H1 (cell line): ENCODE measurements around the gene HSF2. TPM values are rescaled to one million over a fixed set of nuclear protein-coding genes. Genes with fewer than 3 reads are reported as not detected.

ENCODE experiments used
- CBX8 ChIP-seq: fragments of 300-800, 300-1000 bp; sonication (generic); IDR thresholded peaks from 2 replicates; pipeline ENCODE4 v1.7.1; 2016; ENCODE audit warnings: low read depth, low read length, borderline replicate concordance
- CHD2 ChIP-seq: IDR thresholded peaks from 2 replicates; pipeline ENCODE4 v1.6.1; 2012; ENCODE audit warnings: low read length, improper control_type of control experiment
- HDAC2 ChIP-seq, 2 experiments: fragments of 300-600 bp in 1 of 2; sonication (generic) in 1 of 2; IDR thresholded peaks; 2 replicates each; pipeline ENCODE4 v1.6.1; 2011 to 2012; ENCODE audit warnings: low read depth in 2 of 2, low read length in 2 of 2, mild to moderate bottlenecking in 2 of 2, moderate library complexity in 2 of 2, borderline replicate concordance in 1 of 2, inconsistent platforms in 1 of 2
- TEAD4 ChIP-seq: IDR thresholded peaks from 2 replicates; pipeline ENCODE4 v1.6.1; 2012; ENCODE audit warnings: low read depth, low read length, inconsistent platforms, mixed read lengths
- polyA plus RNA-seq, 7 experiments: library from polyadenylated mRNA; depleted of rRNA in 3 of 7; stranded (reverse) in 5 of 7; unstranded in 2 of 7; fragments of >200 nt in 5 of 7; fragments of 200-250 nt in 2 of 7; gene quantifications; 1 replicate in 5 of 7; 2 replicates in 1 of 7; 4 replicates in 1 of 7; pipeline versions ENCODE4 v1.2.1 to v1.2.3, GENCODE V29; 2011 to 2013; ENCODE audit warnings: missing spikeins in 2 of 7, mixed read lengths in 2 of 7
- total RNA-seq: library from RNA; stranded (reverse); fragmentation: NEBNext Ultra II Directional; extraction: Animal tissue kit (Norgen Biotek cat#: 25700); gene quantifications from 2 replicates; pipeline ENCODE4 v1.2.1, GENCODE V29; 2021
- TF ChIP-seq, protein P1 (sequence below): fragments of 300-600 bp; sonication (generic); IDR thresholded peaks from 2 replicates; pipeline ENCODE4 v1.7.1; 2012; ENCODE audit warnings: low read length, moderate library complexity, mild to moderate bottlenecking, inconsistent platforms; ENCODE audit not compliant: insufficient replicate concordance

The HSF2 gene
- total and polyA plus RNA-seq, 2 of the 8 experiments (the other 6 are each of a cell fraction or from before 2014, with no cell fraction given): 16.3 to 18.3 TPM

- TF ChIP-seq, protein P1, sequence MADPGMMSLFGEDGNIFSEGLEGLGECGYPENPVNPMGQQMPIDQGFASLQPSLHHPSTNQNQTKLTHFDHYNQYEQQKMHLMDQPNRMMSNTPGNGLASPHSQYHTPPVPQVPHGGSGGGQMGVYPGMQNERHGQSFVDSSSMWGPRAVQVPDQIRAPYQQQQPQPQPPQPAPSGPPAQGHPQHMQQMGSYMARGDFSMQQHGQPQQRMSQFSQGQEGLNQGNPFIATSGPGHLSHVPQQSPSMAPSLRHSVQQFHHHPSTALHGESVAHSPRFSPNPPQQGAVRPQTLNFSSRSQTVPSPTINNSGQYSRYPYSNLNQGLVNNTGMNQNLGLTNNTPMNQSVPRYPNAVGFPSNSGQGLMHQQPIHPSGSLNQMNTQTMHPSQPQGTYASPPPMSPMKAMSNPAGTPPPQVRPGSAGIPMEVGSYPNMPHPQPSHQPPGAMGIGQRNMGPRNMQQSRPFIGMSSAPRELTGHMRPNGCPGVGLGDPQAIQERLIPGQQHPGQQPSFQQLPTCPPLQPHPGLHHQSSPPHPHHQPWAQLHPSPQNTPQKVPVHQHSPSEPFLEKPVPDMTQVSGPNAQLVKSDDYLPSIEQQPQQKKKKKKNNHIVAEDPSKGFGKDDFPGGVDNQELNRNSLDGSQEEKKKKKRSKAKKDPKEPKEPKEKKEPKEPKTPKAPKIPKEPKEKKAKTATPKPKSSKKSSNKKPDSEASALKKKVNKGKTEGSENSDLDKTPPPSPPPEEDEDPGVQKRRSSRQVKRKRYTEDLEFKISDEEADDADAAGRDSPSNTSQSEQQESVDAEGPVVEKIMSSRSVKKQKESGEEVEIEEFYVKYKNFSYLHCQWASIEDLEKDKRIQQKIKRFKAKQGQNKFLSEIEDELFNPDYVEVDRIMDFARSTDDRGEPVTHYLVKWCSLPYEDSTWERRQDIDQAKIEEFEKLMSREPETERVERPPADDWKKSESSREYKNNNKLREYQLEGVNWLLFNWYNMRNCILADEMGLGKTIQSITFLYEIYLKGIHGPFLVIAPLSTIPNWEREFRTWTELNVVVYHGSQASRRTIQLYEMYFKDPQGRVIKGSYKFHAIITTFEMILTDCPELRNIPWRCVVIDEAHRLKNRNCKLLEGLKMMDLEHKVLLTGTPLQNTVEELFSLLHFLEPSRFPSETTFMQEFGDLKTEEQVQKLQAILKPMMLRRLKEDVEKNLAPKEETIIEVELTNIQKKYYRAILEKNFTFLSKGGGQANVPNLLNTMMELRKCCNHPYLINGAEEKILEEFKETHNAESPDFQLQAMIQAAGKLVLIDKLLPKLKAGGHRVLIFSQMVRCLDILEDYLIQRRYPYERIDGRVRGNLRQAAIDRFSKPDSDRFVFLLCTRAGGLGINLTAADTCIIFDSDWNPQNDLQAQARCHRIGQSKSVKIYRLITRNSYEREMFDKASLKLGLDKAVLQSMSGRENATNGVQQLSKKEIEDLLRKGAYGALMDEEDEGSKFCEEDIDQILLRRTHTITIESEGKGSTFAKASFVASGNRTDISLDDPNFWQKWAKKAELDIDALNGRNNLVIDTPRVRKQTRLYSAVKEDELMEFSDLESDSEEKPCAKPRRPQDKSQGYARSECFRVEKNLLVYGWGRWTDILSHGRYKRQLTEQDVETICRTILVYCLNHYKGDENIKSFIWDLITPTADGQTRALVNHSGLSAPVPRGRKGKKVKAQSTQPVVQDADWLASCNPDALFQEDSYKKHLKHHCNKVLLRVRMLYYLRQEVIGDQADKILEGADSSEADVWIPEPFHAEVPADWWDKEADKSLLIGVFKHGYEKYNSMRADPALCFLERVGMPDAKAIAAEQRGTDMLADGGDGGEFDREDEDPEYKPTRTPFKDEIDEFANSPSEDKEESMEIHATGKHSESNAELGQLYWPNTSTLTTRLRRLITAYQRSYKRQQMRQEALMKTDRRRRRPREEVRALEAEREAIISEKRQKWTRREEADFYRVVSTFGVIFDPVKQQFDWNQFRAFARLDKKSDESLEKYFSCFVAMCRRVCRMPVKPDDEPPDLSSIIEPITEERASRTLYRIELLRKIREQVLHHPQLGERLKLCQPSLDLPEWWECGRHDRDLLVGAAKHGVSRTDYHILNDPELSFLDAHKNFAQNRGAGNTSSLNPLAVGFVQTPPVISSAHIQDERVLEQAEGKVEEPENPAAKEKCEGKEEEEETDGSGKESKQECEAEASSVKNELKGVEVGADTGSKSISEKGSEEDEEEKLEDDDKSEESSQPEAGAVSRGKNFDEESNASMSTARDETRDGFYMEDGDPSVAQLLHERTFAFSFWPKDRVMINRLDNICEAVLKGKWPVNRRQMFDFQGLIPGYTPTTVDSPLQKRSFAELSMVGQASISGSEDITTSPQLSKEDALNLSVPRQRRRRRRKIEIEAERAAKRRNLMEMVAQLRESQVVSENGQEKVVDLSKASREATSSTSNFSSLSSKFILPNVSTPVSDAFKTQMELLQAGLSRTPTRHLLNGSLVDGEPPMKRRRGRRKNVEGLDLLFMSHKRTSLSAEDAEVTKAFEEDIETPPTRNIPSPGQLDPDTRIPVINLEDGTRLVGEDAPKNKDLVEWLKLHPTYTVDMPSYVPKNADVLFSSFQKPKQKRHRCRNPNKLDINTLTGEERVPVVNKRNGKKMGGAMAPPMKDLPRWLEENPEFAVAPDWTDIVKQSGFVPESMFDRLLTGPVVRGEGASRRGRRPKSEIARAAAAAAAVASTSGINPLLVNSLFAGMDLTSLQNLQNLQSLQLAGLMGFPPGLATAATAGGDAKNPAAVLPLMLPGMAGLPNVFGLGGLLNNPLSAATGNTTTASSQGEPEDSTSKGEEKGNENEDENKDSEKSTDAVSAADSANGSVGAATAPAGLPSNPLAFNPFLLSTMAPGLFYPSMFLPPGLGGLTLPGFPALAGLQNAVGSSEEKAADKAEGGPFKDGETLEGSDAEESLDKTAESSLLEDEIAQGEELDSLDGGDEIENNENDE: no peak
- TF ChIP-seq CBX8 (no peak), TEAD4 (no peak), CHD2 (no peak), HDAC2 (IDR thresholded peaks at IDR 0.05; ENCODE audit: borderline replicate concordance in 1 of 2, low read depth in 2 of 2, low read length in 2 of 2) (no peak)
These were observed 29.9 kb upstream of the HSF2 start (continued) for GRCh38 chr6:122369536-122369935.
